ENCODE data around the gene VSIR. TPM values are rescaled to one million over a fixed set of nuclear protein-coding genes. Genes with fewer than 3 reads are reported as not detected.

VSIR gene
- total and polyA plus RNA-seq, 3 donors from 2014 or later = 26.1 to 54.6 (median 54.4) TPM

GRCh38 chr10:71763352-71764127 lies 9.8 kb downstream of the VSIR start:
- no peak for TF ChIP-seq POLR2A (IDR thresholded peaks at IDR 0.05)
- TF ChIP-seq CTCF (IDR thresholded peaks at IDR 0.05) = no peak
- Histone ChIP-seq H3K9me3 (no peaks in the 10 kb centered on the region), H3K36me3 (ENCODE audit: low read depth, missing control alignments) (no peaks in the 10 kb centered on the region), H3K27me3 (no peaks in the 10 kb centered on the region), H3K4me3 (no peak overlapping the region), H3K4me1 (peaks cover 23% of the 10 kb centered on the region), H3K27ac (no peak overlapping the region)
- WGBS, 2 donors = 89% methylated on average over 5 to 11 of the region's 11 CpGs
- no peak for DNase-seq
- intact Hi-C loops (cut with DNase I; ENCODE audit: low total_unique reads) = no loop called here

- Histone ChIP-seq H3K9me3 (no peaks in the 10 kb centered on the region), H3K4me3 (no peak overlapping the region), H3K27me3 (no peaks in the 10 kb centered on the region), H3K36me3 (ENCODE audit: low read depth, missing control alignments) (no peaks in the 10 kb centered on the region), H3K27ac (no peak overlapping the region), H3K4me1 (peaks cover 13% of the 10 kb centered on the region)
- DNase-seq = no peak
- intact Hi-C loops (cut with DNase I; ENCODE audit: low total_unique reads) = no loop called here
- TF ChIP-seq POLR2A (IDR thresholded peaks at IDR 0.05) = no peak
- TF ChIP-seq CTCF (IDR thresholded peaks at IDR 0.05) = no peak
- 80 to 95% methylated on average over 1 to 5 of the region's 5 CpGs for WGBS, 2 donors
Measured at GRCh38 chr10:71762324-71762723, 11.0 kb downstream of the VSIR start.

GRCh38 chr10:71761541-71762113 lies 11.7 kb downstream of the VSIR start:
- Histone ChIP-seq H3K27ac (no peak overlapping the region), H3K9me3 (no peaks in the 10 kb centered on the region), H3K27me3 (no peaks in the 10 kb centered on the region), H3K36me3 (ENCODE audit: low read depth, missing control alignments) (no peaks in the 10 kb centered on the region), H3K4me1 (peaks cover 6% of the 10 kb centered on the region), H3K4me3 (no peak overlapping the region)
- intact Hi-C loops (cut with DNase I; ENCODE audit: low total_unique reads) = no loop called here
- 94 to 96% methylated on average over 8 to 26 of the region's 26 CpGs for WGBS, 2 donors
- no peak for DNase-seq
- TF ChIP-seq POLR2A (IDR thresholded peaks at IDR 0.05) (no peak), CTCF (IDR thresholded peaks at IDR 0.05) (no peak)

DNA sequence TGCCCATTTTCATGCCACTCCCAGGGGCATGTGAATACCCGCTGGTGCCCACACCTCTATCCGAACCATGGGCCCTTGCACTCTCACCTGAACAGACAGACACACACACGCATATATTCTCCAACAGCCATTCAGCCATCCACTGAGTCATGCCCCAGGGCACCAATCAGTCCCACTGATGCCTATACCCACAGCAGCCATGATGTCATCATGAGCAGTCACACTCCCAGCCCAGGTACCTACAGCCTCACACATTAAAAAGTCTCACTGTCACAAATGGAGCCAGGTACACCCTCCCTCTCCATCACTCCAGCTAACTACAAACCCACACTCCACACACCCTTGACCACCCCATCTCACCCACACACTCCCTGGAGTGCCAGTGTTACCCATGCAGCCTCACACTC lies 12.2 kb downstream of the VSIR start:
- Histone ChIP-seq H3K9me3 (no peaks in the 10 kb centered on the region), H3K36me3 (ENCODE audit: low read depth, missing control alignments) (no peaks in the 10 kb centered on the region), H3K4me3 (no peak overlapping the region), H3K27ac (no peak overlapping the region), H3K27me3 (no peaks in the 10 kb centered on the region), H3K4me1 (peaks cover 1% of the 10 kb centered on the region)
- no peak for DNase-seq
- intact Hi-C loops (cut with DNase I; ENCODE audit: low total_unique reads) = no loop called here
- 90 to 95% methylated on average over 3 of the region's 3 CpGs for WGBS, 2 donors
- TF ChIP-seq CTCF (IDR thresholded peaks at IDR 0.05) = no peak
- TF ChIP-seq POLR2A (IDR thresholded peaks at IDR 0.05) = no peak

All from testis (tissue), 3 donors.